ENCODE data around the gene CCNQ.

The CCNQ gene

GRCh38 chrX:153590961-153591956 is 7.7 kb downstream of the CCNQ start:
- Histone ChIP-seq H3K36me3 (ENCODE audit: insufficient read depth, low read length) (peaks cover 73% of the 10 kb centered on the region), H3K9ac (ENCODE audit: low read depth, low read length) (no peak overlapping the region), H3K27ac (ENCODE audit: low read length) (no peak overlapping the region), H3K4me2 (ENCODE audit: insufficient read depth, low read length) (no peak overlapping the region), H3K4me3 (ENCODE audit: low read depth in 1 of 2, low read length in 2 of 2) (no peak overlapping the region), H2AFZ (ENCODE audit: low read depth, low read length) (no peak overlapping the region), H3K79me2 (ENCODE audit: insufficient read depth, low read length) (peaks cover 1% of the 10 kb centered on the region; the same call in 1 of the 2 replicates), H3K27me3 (ENCODE audit: insufficient read depth, low read length, poor library complexity) (no peaks in the 10 kb centered on the region), H3K9me3 (ENCODE audit: insufficient read depth, low read length, severe bottlenecking) (no peaks in the 10 kb centered on the region), H3K4me1 (ENCODE audit: insufficient read depth, low read length) (no peaks in the 10 kb centered on the region), H4K20me1 (ENCODE audit: insufficient read depth, low read length) (peaks cover 5% of the 10 kb centered on the region; the same call in 1 of the 2 replicates)
- no peak for DNase-seq
- ATAC-seq (ENCODE audit: insufficient read depth, low read depth): no peak; the same call in 2 of the 3 replicates
- TF ChIP-seq CTCF (IDR thresholded peaks at IDR 0.05; ENCODE audit: borderline replicate concordance, extremely low read depth, low read length, poor library complexity, severe bottlenecking) (no peak), EZH2 (IDR thresholded peaks at IDR 0.05; ENCODE audit: borderline replicate concordance, low read depth, low read length, severe bottlenecking) (no peak)

GRCh38 chrX:153588782-153589446 is 10.0 kb downstream of the CCNQ start:
- 0 out of 2 replicates have a peak, but pooled peaks cover 2% of the 10 kb centered on the region for H4K20me1 ChIP-seq (ENCODE audit: insufficient read depth, low read length)
- H3K4me2 ChIP-seq (ENCODE audit: insufficient read depth, low read length): no peak overlapping the region
- H3K9me3 ChIP-seq (ENCODE audit: insufficient read depth, low read length, severe bottlenecking): no peaks in the 10 kb centered on the region
- H3K36me3 ChIP-seq (ENCODE audit: insufficient read depth, low read length): peaks cover 54% of the 10 kb centered on the region
- H3K27ac ChIP-seq (ENCODE audit: low read length): no peak overlapping the region
- no peak overlapping the region for H2AFZ ChIP-seq (ENCODE audit: low read depth, low read length)
- DNase-seq: no peak
- no peak overlapping the region for H3K9ac ChIP-seq (ENCODE audit: low read depth, low read length)
- H3K79me2 ChIP-seq (ENCODE audit: insufficient read depth, low read length): no peaks in the 10 kb centered on the region
- TF ChIP-seq EZH2 (IDR thresholded peaks at IDR 0.05; ENCODE audit: borderline replicate concordance, low read depth, low read length, severe bottlenecking) (no peak), CTCF (IDR thresholded peaks at IDR 0.05; ENCODE audit: borderline replicate concordance, extremely low read depth, low read length, poor library complexity, severe bottlenecking) (no peak)
- no peaks in the 10 kb centered on the region for H3K27me3 ChIP-seq (ENCODE audit: insufficient read depth, low read length, poor library complexity)
- ATAC-seq (ENCODE audit: insufficient read depth, low read depth): no peak
- H3K4me1 ChIP-seq (ENCODE audit: insufficient read depth, low read length): no peaks in the 10 kb centered on the region
- H3K4me3 ChIP-seq (ENCODE audit: low read depth in 1 of 2, low read length in 2 of 2): no peak overlapping the region

- H3K9ac ChIP-seq (ENCODE audit: low read depth, low read length): no peak overlapping the region
- no peak overlapping the region for H3K4me3 ChIP-seq (ENCODE audit: low read depth in 1 of 2, low read length in 2 of 2)
- no peak for DNase-seq
- ATAC-seq (ENCODE audit: insufficient read depth, low read depth): no peak
- H2AFZ ChIP-seq (ENCODE audit: low read depth, low read length): no peak overlapping the region
- H3K4me2 ChIP-seq (ENCODE audit: insufficient read depth, low read length): no peak overlapping the region
- TF ChIP-seq CTCF (IDR thresholded peaks at IDR 0.05; ENCODE audit: borderline replicate concordance, extremely low read depth, low read length, poor library complexity, severe bottlenecking): no peak
- TF ChIP-seq EZH2 (IDR thresholded peaks at IDR 0.05; ENCODE audit: borderline replicate concordance, low read depth, low read length, severe bottlenecking): no peak
- 0 out of 2 replicates have a peak, but pooled peaks cover 2% of the 10 kb centered on the region for H4K20me1 ChIP-seq (ENCODE audit: insufficient read depth, low read length)
- no peaks in the 10 kb centered on the region for H3K9me3 ChIP-seq (ENCODE audit: insufficient read depth, low read length, severe bottlenecking)
- peaks cover 48% of the 10 kb centered on the region for H3K36me3 ChIP-seq (ENCODE audit: insufficient read depth, low read length)
- no peak overlapping the region for H3K27ac ChIP-seq (ENCODE audit: low read length)
- no peaks in the 10 kb centered on the region for H3K27me3 ChIP-seq (ENCODE audit: insufficient read depth, low read length, poor library complexity)
- H3K4me1 ChIP-seq (ENCODE audit: insufficient read depth, low read length): peaks cover 7% of the 10 kb centered on the region
- no peaks in the 10 kb centered on the region for H3K79me2 ChIP-seq (ENCODE audit: insufficient read depth, low read length)
Measured at GRCh38 chrX:153588021-153588781, 10.7 kb downstream of the CCNQ start.
